Tibial artery (tissue), 4 donors: Measurements from ENCODE around the gene MEGF10.

Experiments used
- DNase-seq, 2 donors: peaks; one replicate each; pipeline ENCODE4 v3.0.0-alpha.2; 2019
- H3K27ac ChIP-seq, 2 donors: fragments of 200-600 bp; sonication (generic) in 1 of 2; 1 replicate in 1 of 2; 2 replicates in 1 of 2; pipeline ENCODE4 v1.5.1; 2018 to 2019; ENCODE audit warnings: mild to moderate bottlenecking in 1 of 2
- H3K27me3 ChIP-seq, 2 donors: fragments of 200-600 bp; sonication (generic) in 1 of 2; one replicate each; pipeline versions ENCODE4 v1.5.1 to v1.6.0; 2016 to 2019
- H3K36me3 ChIP-seq, 3 donors: fragments of 200-600 bp; sonication (generic) in 2 of 3; one replicate each; pipeline ENCODE4 v1.5.1; 2016 to 2019; ENCODE audit warnings: mild to moderate bottlenecking in 2 of 3
- H3K4me1 ChIP-seq, 4 donors: fragments of 200-600 bp; sonication (generic) in 2 of 4; 1 replicate in 3 of 4; 2 replicates in 1 of 4; pipeline ENCODE4 v1.5.1; 2016 to 2019
- H3K4me3 ChIP-seq, 2 donors: fragments of 200-600 bp; sonication (generic) in 1 of 2; 1 replicate in 1 of 2; 2 replicates in 1 of 2; pipeline ENCODE4 v1.5.1; 2018 to 2019; ENCODE audit warnings: mild to moderate bottlenecking in 2 of 2
- H3K9me3 ChIP-seq, 3 donors: fragments of 200-600 bp; sonication (generic) in 1 of 3; one replicate each; pipeline ENCODE4 v1.5.1; 2016 to 2019
- CTCF ChIP-seq, 2 experiments: fragments of 200-600 bp in 1 of 2; fragments of 450-650 bp in 1 of 2; IDR thresholded peaks; one replicate each; pipeline ENCODE4 v1.5.1; 2017 to 2019; ENCODE audit warnings: antibody characterized with exemption in 2 of 2, mild to moderate bottlenecking in 1 of 2, moderate library complexity in 1 of 2
- intact Hi-C: fragments of 100-400 bp; cut with DNase I; formaldehyde crosslinking; loops from one replicate; pipeline ENCODE4 v1.15.0; 2023; ENCODE audit warnings: low total_unique reads

Gene MEGF10

GRCh38 chr5:127446626-127447025, 156.0 kb downstream of the MEGF10 start:
- H3K36me3 ChIP-seq = no peaks in the 10 kb centered on the region
- H3K4me3 ChIP-seq = no peak overlapping the region
- H3K9me3 ChIP-seq = no peaks in the 10 kb centered on the region
- intact Hi-C loops = no loop called here
- H3K27ac ChIP-seq = no peak overlapping the region
- DNase-seq = no peak
- no peaks in the 10 kb centered on the region for H3K27me3 ChIP-seq
- TF ChIP-seq CTCF (IDR thresholded peaks at IDR 0.05) = no peak
- peaks cover 0 to 3% (median 0%) of the 10 kb centered on the region in 4 donors for H3K4me1 ChIP-seq

GRCh38 chr5:127447827-127448226, 157.2 kb downstream of the MEGF10 start:
- Histone ChIP-seq H3K27ac (no peak overlapping the region), H3K27me3 (no peaks in the 10 kb centered on the region), H3K36me3 (no peaks in the 10 kb centered on the region), H3K4me1 (peaks cover 0 to 3% (median 0%) of the 10 kb centered on the region in 4 donors), H3K4me3 (no peak overlapping the region), H3K9me3 (no peaks in the 10 kb centered on the region)
- no peak for DNase-seq
- intact Hi-C loops = no loop called here
- no peak for TF ChIP-seq CTCF (IDR thresholded peaks at IDR 0.05)

GRCh38 chr5:127450046-127450445, 159.4 kb downstream of the MEGF10 start:
- no peaks in the 10 kb centered on the region for H3K36me3 ChIP-seq
- no peak for DNase-seq
- H3K4me3 ChIP-seq = no peak overlapping the region
- intact Hi-C loops = no loop called here
- no peak for TF ChIP-seq CTCF (IDR thresholded peaks at IDR 0.05)
- H3K4me1 ChIP-seq = peaks cover 0 to 3% (median 0%) of the 10 kb centered on the region in 4 donors
- no peak overlapping the region for H3K27ac ChIP-seq
- no peaks in the 10 kb centered on the region for H3K27me3 ChIP-seq
- no peaks in the 10 kb centered on the region for H3K9me3 ChIP-seq

GRCh38 chr5:127451096-127451495, 160.5 kb downstream of the MEGF10 start:
- intact Hi-C loops = no loop called here
- no peak for DNase-seq
- Histone ChIP-seq H3K36me3 (no peaks in the 10 kb centered on the region), H3K27ac (no peak overlapping the region), H3K9me3 (no peaks in the 10 kb centered on the region), H3K4me3 (no peak overlapping the region), H3K27me3 (no peaks in the 10 kb centered on the region), H3K4me1 (peaks cover 0 to 3% (median 0%) of the 10 kb centered on the region in 4 donors)
- no peak for TF ChIP-seq CTCF (IDR thresholded peaks at IDR 0.05)

- Histone ChIP-seq H3K9me3 (no peaks in the 10 kb centered on the region), H3K4me3 (no peak overlapping the region), H3K36me3 (no peaks in the 10 kb centered on the region), H3K4me1 (peaks cover 0 to 3% (median 0%) of the 10 kb centered on the region in 4 donors), H3K27ac (no peak overlapping the region), H3K27me3 (no peaks in the 10 kb centered on the region)
- no peak for DNase-seq
- intact Hi-C loops = no loop called here
- no peak for TF ChIP-seq CTCF (IDR thresholded peaks at IDR 0.05)
Observed at GRCh38 chr5:127452626-127453025, 162.0 kb downstream of the MEGF10 start.

GRCh38 chr5:127471211-127471610, 180.6 kb downstream of the MEGF10 start:
- no peaks in the 10 kb centered on the region for H3K36me3 ChIP-seq
- H3K27me3 ChIP-seq = no peaks in the 10 kb centered on the region
- no peaks in the 10 kb centered on the region for H3K9me3 ChIP-seq
- intact Hi-C loops = no loop called here
- no peak for DNase-seq
- H3K4me1 ChIP-seq = no peaks in the 10 kb centered on the region
- no peak overlapping the region for H3K4me3 ChIP-seq
- no peak for TF ChIP-seq CTCF (IDR thresholded peaks at IDR 0.05)
- no peak overlapping the region for H3K27ac ChIP-seq
